ENCODE results near the gene OPA3. TPM values are rescaled to one million over a fixed set of nuclear protein-coding genes. Genes with fewer than 3 reads are reported as not detected.

The OPA3 gene
- total and polyA plus RNA-seq, 10 of the 15 experiments (the other 5 are each of a cell fraction or from before 2014, with no cell fraction given) = 2.2 to 24.3 (median 13.3) TPM

DNA sequence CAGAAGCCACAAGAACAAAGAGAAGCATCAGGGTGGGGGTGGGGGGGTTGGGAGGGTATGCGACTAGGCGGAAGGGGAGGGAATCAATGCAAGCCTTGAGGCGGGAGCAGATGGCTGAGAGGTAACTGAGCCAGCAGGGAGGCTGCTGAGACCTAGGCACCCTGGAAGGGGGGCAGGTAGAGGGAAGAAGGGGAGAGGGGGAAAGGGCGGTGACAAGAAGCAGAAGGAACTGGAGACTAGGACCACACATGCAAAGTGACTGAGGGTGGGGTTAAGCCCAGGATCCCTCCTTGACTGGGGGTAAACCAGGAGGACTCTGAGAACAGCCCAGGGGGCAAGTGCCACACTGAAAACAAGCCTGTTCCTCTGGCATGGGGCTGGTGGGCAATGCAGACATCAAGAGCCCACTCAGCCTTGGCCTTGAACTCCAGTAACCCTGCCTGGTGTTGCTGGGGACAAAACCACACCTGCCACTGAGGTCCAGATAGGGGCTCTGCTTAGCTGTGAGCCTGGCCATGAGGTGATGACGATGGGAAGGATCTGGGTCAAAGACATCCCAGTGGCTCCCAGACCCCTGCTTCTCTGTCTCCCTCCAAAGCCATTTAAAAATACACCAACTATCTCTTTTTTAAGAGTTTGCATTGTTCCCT is 20.3 kb downstream of the OPA3 start:
- peaks cover 11% of the 10 kb centered on the region for H3K79me2 ChIP-seq (ENCODE audit: control insufficient read depth, insufficient read depth, low read length)
- DNase-seq (ENCODE audit: low read depth, low spot score) (no peak), FAIRE-seq (no peak), ATAC-seq (peak; percentile 49)
- ChIA-PET RAD21 (ENCODE audit: unreplicated experiment) (no interaction called here), POLR2A (interaction anchor here (0.6 to 1.9 kb wide), 2 partner anchors 19 to 83 kb away, joined by 3 to 4 read pairs; no protein-coding TSS in a partner anchor), SMC1A (ENCODE audit: uncharacterized antibody, unreplicated experiment) (interaction anchor here (0.6 kb wide), 1 partner anchor 128 kb away, joined by 3 read pairs; the partner anchor contains the start of gene QPCTL), CTCF (interaction anchor here (0.7 to 1.2 kb wide), 2 partner anchors 74 to 79 kb away, joined by 3 read pairs; no protein-coding TSS in a partner anchor)
- H3K9ac ChIP-seq (ENCODE audit: control insufficient read depth, insufficient read depth, low read length) = no peak overlapping the region
- no TSS peak for BruUV-seq (replicated peaks)
- H4K20me1 ChIP-seq (ENCODE audit: control insufficient read depth, insufficient read depth) = no peaks in the 10 kb centered on the region
- peak overlapping the region; percentile 21; the same call in 1 of the 2 replicates for H3K4me2 ChIP-seq (ENCODE audit: control insufficient read depth, insufficient read depth)
- H3K27me3 ChIP-seq (replicated peaks in 1 of 2; ENCODE audit: control insufficient read depth in 2 of 2, insufficient read depth in 2 of 2, low read length in 1 of 2) = no peaks in the 10 kb centered on the region
- peak; percentile 37; the same call in 1 of the 2 replicates for TF ChIP-seq RUNX3 (IDR thresholded peaks at IDR 0.05; ENCODE audit: low read length)
- TF ChIP-seq, protein P1, sequence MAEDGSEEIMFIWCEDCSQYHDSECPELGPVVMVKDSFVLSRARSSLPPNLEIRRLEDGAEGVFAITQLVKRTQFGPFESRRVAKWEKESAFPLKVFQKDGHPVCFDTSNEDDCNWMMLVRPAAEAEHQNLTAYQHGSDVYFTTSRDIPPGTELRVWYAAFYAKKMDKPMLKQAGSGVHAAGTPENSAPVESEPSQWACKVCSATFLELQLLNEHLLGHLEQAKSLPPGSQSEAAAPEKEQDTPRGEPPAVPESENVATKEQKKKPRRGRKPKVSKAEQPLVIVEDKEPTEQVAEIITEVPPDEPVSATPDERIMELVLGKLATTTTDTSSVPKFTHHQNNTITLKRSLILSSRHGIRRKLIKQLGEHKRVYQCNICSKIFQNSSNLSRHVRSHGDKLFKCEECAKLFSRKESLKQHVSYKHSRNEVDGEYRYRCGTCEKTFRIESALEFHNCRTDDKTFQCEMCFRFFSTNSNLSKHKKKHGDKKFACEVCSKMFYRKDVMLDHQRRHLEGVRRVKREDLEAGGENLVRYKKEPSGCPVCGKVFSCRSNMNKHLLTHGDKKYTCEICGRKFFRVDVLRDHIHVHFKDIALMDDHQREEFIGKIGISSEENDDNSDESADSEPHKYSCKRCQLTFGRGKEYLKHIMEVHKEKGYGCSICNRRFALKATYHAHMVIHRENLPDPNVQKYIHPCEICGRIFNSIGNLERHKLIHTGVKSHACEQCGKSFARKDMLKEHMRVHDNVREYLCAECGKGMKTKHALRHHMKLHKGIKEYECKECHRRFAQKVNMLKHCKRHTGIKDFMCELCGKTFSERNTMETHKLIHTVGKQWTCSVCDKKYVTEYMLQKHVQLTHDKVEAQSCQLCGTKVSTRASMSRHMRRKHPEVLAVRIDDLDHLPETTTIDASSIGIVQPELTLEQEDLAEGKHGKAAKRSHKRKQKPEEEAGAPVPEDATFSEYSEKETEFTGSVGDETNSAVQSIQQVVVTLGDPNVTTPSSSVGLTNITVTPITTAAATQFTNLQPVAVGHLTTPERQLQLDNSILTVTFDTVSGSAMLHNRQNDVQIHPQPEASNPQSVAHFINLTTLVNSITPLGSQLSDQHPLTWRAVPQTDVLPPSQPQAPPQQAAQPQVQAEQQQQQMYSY (CRISPR knock-in tag; IDR thresholded peaks at IDR 0.05) = no peak
- H3K27ac ChIP-seq (ENCODE audit: control insufficient read depth, insufficient read depth) = peak overlapping the region; percentile 36
- peaks cover 2 to 3% of the 10 kb centered on the region in 2 experiments; a peak in 2 of 4 replicates for H3K36me3 ChIP-seq (ENCODE audit: control insufficient read depth in 2 of 2, insufficient read depth in 2 of 2, low read length in 1 of 2)
- no peak overlapping the region; the same call in 1 of the 2 replicates for H3K4me3 ChIP-seq
- H3K9me3 ChIP-seq (replicated peaks; ENCODE audit: control insufficient read depth, insufficient read depth, low read length) = no peaks in the 10 kb centered on the region
- H3K4me1 ChIP-seq (ENCODE audit: control insufficient read depth, insufficient read depth, low read length) = peaks cover 25% of the 10 kb centered on the region
- intact Hi-C loops (cut with micrococcal nuclease; ENCODE audit: unreplicated experiment) (loop anchor here (5.0 kb wide), 1 partner anchor 42 kb away; no protein-coding TSS in a partner anchor), in situ Hi-C loops (cut with MboI) (no loop called here)
- no peak overlapping the region; the same call in 1 of the 2 replicates for H2AFZ ChIP-seq (ENCODE audit: control insufficient read depth, low read depth, low read length)
- 69% methylated on average over 5 of the region's 5 CpGs for WGBS (ENCODE audit: insufficient coverage, insufficient replicate concordance, low lambda C conversion rate, missing lambda C conversion rate)

All from GM12878 (cell line).